GM13977 (cell line): ENCODE results near the gene GPC5.

ENCODE experiments used
- DNase-seq: peaks from one replicate; pipeline ENCODE4 v3.0.0; 2012; ENCODE audit warnings: low spot score
- CTCF ChIP-seq: IDR thresholded peaks from 2 replicates; pipeline ENCODE4 v1.5.1; 2012; ENCODE audit warnings: mild to moderate bottlenecking, control low read depth; ENCODE audit not compliant: insufficient read depth; ENCODE audit errors: extremely low read depth, missing control alignments
- in situ Hi-C: fragments of 300-500 bp; cut with MboI; formaldehyde crosslinking; loops from one replicate; pipeline ENCODE4 v1.12.0; 2022; ENCODE audit warnings: low sequenced_read_pairs, low pct_unique_long_range_greater_than_20kb, mixed read lengths, inconsistent platforms; ENCODE audit not compliant: unreplicated experiment

The GPC5 gene

GRCh38 chr13:91601273-91601672 lies 202.9 kb downstream of the GPC5 start:
- TF ChIP-seq CTCF, result no peak
- DNase-seq, result no peak
- in situ Hi-C loops, result no loop called here

GRCh38 chr13:91601807-91602206 lies 203.4 kb downstream of the GPC5 start:
- no peak for DNase-seq
- no peak for TF ChIP-seq CTCF
- in situ Hi-C loops, result no loop called here

DNA sequence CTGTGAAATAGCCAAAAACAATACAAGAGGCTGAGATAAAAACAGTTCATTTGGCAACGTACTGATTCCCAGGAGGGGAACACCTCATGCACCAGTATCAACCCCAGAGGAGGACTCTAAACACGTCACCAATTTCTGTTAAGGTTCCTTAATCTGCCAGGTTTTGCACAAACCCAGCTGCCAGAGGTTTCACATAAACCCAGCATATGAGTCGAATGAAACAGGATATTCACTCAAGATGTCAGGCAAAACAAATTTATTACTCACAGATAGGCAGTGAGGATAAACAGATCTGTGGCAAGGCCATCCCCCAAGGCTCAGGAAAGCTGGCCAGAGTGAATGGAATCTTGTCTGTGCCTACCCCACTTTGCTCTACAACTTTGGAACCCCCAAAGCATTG lies 210.9 kb downstream of the GPC5 start:
- no peak for TF ChIP-seq CTCF
- DNase-seq, result no peak
- in situ Hi-C loops, result no loop called here

GRCh38 chr13:91618315-91618714 lies 219.9 kb downstream of the GPC5 start:
- DNase-seq, result no peak
- in situ Hi-C loops, result no loop called here
- TF ChIP-seq CTCF, result no peak

- no peak for DNase-seq
- in situ Hi-C loops, result no loop called here
- no peak for TF ChIP-seq CTCF
Observed at GRCh38 chr13:91620670-91621141, 222.3 kb downstream of the GPC5 start.

- no peak for DNase-seq
- in situ Hi-C loops, result no loop called here
- TF ChIP-seq CTCF, result no peak
Observed at GRCh38 chr13:91621161-91621560, 222.7 kb downstream of the GPC5 start.

DNA sequence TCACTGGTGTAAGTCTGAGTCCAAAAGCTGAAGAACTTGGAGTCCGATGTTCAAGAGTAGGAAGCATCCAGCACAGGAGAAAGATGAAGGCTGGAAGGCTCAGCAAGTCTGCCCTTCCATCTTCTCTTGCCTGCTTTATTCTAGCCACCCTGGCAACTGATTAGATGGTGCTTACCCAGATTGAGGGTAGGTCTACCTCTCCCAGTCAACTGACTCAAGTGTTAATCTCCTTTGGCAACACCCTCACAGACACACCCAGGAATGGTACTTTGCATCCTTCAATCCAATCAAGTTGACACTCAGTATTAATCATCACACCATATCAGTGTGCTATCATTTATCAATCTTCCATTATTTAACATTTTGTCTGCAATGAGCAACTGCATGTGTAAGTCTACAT lies 223.5 kb downstream of the GPC5 start:
- DNase-seq, result no peak
- TF ChIP-seq CTCF, result no peak
- in situ Hi-C loops, result no loop called here
